HCT116 (cell line): ENCODE data around the gene C15orf40.
"Not testable (repeated sequence)": the region's sequence is repeated elsewhere in the genome, so short reads cannot be mapped to it uniquely, and the experiment has no call there.

ENCODE experiments used
- POLR2A ChIP-seq: IDR thresholded peaks from 2 replicates; pipeline ENCODE4 v1.7.0; 2011; ENCODE audit warnings: borderline replicate concordance; ENCODE audit not compliant: insufficient read depth, insufficient read length; ENCODE audit errors: extremely low read depth
- POLR2AphosphoS5 ChIP-seq: IDR thresholded peaks from 2 replicates; pipeline ENCODE4 v1.6.1; 2011; ENCODE audit warnings: mild to moderate bottlenecking, low read depth, low read length, moderate library complexity
- SP1 ChIP-seq: IDR thresholded peaks from 2 replicates; pipeline ENCODE4 v1.6.1; 2012; ENCODE audit warnings: low read depth
- TF ChIP-seq, protein P1 (sequence below), 3 experiments: fragments of 200-600 bp in 1 of 3; sonication (generic) in 1 of 3; IDR thresholded peaks in 2 of 3; conservative IDR thresholded peaks in 1 of 3; 2 replicates each; pipeline ENCODE4 v1.5.1; 2012 to 2017; ENCODE audit warnings: low read depth in 2 of 3, low read length in 2 of 3, antibody characterized with exemption in 1 of 3, borderline replicate concordance in 1 of 3, control low read depth in 1 of 3, mild to moderate bottlenecking in 1 of 3, mixed read lengths in 1 of 3, mixed run types in 1 of 3, moderate library complexity in 1 of 3; ENCODE audit not compliant: insufficient read depth in 1 of 3

DNA sequence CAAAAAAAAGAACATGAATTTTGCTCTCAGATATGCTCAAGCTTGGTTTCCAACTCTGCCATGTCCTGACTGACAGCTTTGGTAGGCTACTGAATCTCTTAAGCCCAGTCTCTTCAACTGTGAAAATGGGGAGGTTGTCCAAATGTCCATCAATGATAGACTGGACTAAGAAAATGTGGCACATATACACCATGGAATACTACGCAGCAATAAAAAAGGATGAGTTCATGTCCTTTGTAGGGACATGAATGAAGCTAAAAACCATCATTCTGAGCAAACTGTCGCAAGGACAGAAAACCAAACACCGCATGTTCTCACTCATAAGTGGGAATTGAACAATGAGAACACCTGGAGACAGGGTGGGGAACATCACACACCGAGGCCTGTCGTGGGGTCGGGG, 71.8 kb downstream of the C15orf40 start:
- not testable (repeated sequence) for TF ChIP-seq POLR2A, SP1, POLR2AphosphoS5
- TF ChIP-seq, protein P1, sequence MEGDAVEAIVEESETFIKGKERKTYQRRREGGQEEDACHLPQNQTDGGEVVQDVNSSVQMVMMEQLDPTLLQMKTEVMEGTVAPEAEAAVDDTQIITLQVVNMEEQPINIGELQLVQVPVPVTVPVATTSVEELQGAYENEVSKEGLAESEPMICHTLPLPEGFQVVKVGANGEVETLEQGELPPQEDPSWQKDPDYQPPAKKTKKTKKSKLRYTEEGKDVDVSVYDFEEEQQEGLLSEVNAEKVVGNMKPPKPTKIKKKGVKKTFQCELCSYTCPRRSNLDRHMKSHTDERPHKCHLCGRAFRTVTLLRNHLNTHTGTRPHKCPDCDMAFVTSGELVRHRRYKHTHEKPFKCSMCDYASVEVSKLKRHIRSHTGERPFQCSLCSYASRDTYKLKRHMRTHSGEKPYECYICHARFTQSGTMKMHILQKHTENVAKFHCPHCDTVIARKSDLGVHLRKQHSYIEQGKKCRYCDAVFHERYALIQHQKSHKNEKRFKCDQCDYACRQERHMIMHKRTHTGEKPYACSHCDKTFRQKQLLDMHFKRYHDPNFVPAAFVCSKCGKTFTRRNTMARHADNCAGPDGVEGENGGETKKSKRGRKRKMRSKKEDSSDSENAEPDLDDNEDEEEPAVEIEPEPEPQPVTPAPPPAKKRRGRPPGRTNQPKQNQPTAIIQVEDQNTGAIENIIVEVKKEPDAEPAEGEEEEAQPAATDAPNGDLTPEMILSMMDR (IDR thresholded peaks at IDR 0.05 in 2 of 3, conservative IDR thresholded peaks at IDR 0.05 in 1 of 3; ENCODE audit: borderline replicate concordance in 1 of 3, insufficient read depth in 1 of 3, low read depth in 2 of 3, low read length in 2 of 3), result not testable (repeated sequence)
